BJ (cell line): ENCODE data around the gene GHRL. TPM values are rescaled to one million over a fixed set of nuclear protein-coding genes. Genes with fewer than 3 reads are reported as not detected.

Experiments
- CTCF ChIA-PET: fragments of 350-600 bp; formaldehyde crosslinking; extraction: SDS; loops from one replicate; lab custom pipeline; 2021; ENCODE audit warnings: antibody characterized with exemption, inconsistent platforms; lab: Yijun Ruan, JAX
- POLR2A ChIA-PET: fragments of 300-600 bp; sonication (Branson Sonifier 250); formaldehyde crosslinking; extraction: SDS; loops from one replicate; lab custom pipeline; 2021; ENCODE audit warnings: antibody characterized with exemption; lab: Charles Lee
- DNase-seq: peaks from one replicate; pipeline ENCODE4 v3.0.0-alpha.2; 2011; ENCODE audit warnings: low read depth
- H3K27me3 ChIP-seq: 2 replicates; pipeline ENCODE4 v1.6.0; 2011; ENCODE audit warnings: low read length; ENCODE audit not compliant: control insufficient read depth, insufficient read depth
- H3K36me3 ChIP-seq: 2 replicates; pipeline ENCODE4 v1.5.1; 2011; ENCODE audit warnings: low read length; ENCODE audit not compliant: control insufficient read depth, insufficient read depth
- H3K4me3 ChIP-seq: 2 replicates; pipeline ENCODE4 v1.5.1; 2011; ENCODE audit warnings: low read depth, mild to moderate bottlenecking, control low read depth, low read length
- polyA plus RNA-seq: library from polyadenylated mRNA; depleted of rRNA; stranded (reverse); fragments of >200 nt; gene quantifications from 2 replicates; pipeline ENCODE4 v1.2.3, GENCODE V29; 2011
- TF ChIP-seq, protein P1 (sequence below): IDR thresholded peaks from 2 replicates; pipeline ENCODE4 v1.5.1; 2011; ENCODE audit warnings: low read depth, mild to moderate bottlenecking, control low read depth, inconsistent platforms, low read length, moderate library complexity; ENCODE audit not compliant: insufficient read depth

GHRL gene
- polyA plus RNA-seq, 1 experiment = not detected

DNA sequence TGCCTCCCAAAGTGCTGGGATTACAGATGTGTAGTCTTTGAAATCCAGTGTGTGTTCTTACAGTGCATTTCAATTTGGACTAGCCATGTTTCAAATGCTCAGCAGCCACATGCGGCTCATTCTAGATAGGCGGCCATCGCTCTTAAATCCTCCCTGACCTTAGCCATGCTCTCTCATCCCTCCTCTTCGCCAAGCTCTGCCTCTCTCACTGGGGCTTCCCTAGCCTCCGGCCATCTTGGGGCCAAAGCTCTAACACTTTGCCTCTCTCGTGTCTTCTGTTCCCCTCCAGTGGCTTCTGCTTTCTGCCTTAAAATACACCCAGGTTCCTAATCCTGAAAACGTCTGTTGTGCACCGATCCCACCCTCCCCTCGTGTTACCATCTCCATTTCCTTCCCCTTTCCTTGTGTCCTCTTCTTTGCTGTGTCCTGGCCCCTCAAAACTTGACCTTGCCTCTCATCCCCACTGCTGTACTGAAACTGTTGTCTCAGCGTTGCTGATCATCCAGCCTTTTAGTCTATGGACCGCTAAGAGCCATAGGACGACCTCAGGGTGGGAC lies 1.4 kb upstream of the GHRL start:
- Histone ChIP-seq H3K36me3 (peaks cover 4% of the 10 kb centered on the region; the same call in 1 of the 2 replicates), H3K4me3 (no peak overlapping the region), H3K27me3 (no peaks in the 10 kb centered on the region)
- POLR2A ChIA-PET = no interaction called here
- DNase-seq = no peak
- CTCF ChIA-PET = no interaction called here
- TF ChIP-seq, protein P1, sequence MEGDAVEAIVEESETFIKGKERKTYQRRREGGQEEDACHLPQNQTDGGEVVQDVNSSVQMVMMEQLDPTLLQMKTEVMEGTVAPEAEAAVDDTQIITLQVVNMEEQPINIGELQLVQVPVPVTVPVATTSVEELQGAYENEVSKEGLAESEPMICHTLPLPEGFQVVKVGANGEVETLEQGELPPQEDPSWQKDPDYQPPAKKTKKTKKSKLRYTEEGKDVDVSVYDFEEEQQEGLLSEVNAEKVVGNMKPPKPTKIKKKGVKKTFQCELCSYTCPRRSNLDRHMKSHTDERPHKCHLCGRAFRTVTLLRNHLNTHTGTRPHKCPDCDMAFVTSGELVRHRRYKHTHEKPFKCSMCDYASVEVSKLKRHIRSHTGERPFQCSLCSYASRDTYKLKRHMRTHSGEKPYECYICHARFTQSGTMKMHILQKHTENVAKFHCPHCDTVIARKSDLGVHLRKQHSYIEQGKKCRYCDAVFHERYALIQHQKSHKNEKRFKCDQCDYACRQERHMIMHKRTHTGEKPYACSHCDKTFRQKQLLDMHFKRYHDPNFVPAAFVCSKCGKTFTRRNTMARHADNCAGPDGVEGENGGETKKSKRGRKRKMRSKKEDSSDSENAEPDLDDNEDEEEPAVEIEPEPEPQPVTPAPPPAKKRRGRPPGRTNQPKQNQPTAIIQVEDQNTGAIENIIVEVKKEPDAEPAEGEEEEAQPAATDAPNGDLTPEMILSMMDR = no peak

DNA sequence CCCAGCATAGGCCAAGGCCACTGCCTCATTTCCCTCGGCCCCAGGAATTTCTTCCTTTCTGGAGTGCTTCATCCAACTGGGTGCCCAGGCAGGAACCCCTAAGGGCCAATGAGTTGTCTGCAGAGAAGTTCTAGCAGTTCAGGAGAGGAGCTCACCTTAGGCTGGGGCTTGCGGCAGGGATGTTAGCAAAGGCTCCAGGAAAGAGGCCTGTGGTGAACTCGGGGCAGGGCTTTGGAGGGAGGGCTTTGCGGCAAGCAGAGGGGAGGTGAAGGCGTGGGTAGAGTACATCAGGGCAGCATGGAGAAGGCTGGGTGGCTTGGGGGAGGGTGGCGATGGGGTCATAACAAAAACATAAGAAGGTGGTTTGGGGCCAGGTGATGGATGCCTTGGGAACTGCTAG lies 1.1 kb downstream of the GHRL start:
- no peak for DNase-seq
- H3K36me3 ChIP-seq = peaks cover 13% of the 10 kb centered on the region; the same call in 1 of the 2 replicates
- H3K27me3 ChIP-seq = no peaks in the 10 kb centered on the region
- ChIA-PET POLR2A (no interaction called here), CTCF (no interaction called here)
- no peak overlapping the region for H3K4me3 ChIP-seq
- TF ChIP-seq, protein P1 = no peak

DNA sequence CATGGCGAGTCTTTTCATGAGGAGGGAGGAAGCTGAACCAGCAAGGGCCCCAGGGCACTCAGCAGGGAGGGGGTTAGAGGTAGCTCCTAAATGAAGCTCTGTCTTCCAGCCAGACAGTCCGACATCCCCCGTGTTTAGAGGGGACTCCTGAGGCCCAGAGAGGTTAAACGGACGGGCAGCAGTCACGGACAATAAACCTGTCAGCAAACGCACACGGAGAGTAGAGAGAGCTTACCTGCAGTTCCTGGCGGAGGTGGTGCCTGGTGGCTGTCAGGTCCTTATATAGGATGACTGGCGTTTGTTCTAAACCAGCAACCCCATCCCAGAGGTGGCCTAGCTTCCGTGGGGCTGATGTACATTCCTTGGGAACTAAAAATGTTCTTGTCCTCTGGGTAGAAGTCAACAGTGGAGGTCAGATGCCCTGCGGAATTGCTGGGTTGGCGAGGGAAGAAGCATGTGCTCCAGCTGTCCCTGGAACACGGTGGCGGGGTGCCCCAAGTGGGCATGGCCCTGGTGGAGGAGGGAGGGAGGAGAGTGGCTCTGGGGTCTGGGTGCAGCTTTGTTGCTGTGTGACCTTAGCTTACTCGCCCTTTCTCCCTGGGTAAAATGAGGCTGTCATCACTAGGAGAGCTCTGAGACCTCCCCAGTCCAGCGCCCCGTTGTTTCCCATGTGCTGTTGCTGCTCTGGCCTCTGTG lies 2.1 kb downstream of the GHRL start:
- TF ChIP-seq, protein P1 = no peak
- no peak for DNase-seq
- Histone ChIP-seq H3K4me3 (no peak overlapping the region), H3K27me3 (no peaks in the 10 kb centered on the region), H3K36me3 (peaks cover 17% of the 10 kb centered on the region)
- POLR2A ChIA-PET = no interaction called here
- CTCF ChIA-PET = interaction anchor here (1.6 to 2.5 kb wide), 2 partner anchors 16 to 27 kb away, joined by 9 to 10 read pairs; no protein-coding TSS in a partner anchor

DNA sequence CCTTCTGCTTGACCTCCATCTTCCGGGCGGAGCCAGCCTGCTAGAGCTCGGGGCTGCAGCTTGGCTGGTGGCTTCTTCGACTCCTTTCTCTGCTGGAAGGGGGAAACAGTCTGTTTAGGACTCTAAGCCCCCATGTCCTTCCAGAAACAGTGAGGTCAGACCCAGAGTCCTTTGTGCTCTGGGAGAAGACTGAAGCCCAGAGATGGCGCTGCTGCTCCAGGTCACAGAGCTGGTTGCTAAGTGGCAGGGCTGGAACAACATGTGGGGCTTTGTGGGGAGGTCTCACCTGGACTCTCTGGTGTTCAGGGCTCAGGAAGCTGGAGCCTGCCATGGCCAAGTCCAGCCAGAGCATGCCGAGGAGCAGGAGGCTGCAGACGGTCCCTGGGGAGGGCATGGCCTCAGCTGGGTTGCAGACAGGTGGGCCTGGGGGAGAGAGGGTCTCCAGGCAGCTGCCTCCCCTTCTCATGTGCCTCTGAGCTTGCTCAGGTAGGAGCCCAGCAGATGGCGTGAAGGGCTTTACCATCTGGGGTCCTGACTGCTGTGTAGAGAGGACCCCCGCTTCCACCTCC lies 2.9 kb downstream of the GHRL start:
- DNase-seq = no peak
- Histone ChIP-seq H3K36me3 (peaks cover 17% of the 10 kb centered on the region), H3K27me3 (no peaks in the 10 kb centered on the region), H3K4me3 (no peak overlapping the region)
- TF ChIP-seq, protein P1 = no peak
- ChIA-PET POLR2A (no interaction called here), CTCF (interaction anchor here (1.6 to 2.5 kb wide), 2 partner anchors 17 to 27 kb away, joined by 9 to 10 read pairs; no protein-coding TSS in a partner anchor)

DNA sequence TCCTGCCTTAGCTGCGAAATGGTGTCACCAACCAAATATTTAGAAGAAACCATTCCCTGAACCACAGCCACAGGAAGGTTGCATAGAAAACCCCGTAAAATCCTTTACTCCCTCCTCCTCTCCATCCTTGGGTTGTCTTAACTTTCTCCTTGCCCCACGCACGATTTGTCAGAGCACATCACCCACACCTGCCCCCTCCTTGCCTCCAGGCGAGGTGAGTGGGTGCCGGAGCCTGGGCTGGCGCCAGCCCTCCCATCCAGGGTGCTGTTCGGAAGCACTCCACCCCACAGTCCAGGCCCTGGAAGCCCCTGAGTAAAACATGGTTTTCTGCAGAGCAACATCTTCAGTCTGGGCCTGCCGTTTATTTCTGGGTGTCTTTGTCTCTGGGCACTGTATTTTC lies 3.7 kb downstream of the GHRL start:
- no peak for DNase-seq
- CTCF ChIA-PET = interaction anchor here (2.5 kb wide), 1 partner anchor 26 kb away, joined by 9 read pairs; no protein-coding TSS in a partner anchor
- Histone ChIP-seq H3K36me3 (peaks cover 17% of the 10 kb centered on the region), H3K27me3 (no peaks in the 10 kb centered on the region), H3K4me3 (no peak overlapping the region)
- TF ChIP-seq, protein P1 = no peak
- POLR2A ChIA-PET = no interaction called here
